ENCODE measurements around the gene PPP3R1. TPM values are rescaled to one million over a fixed set of nuclear protein-coding genes. Genes with fewer than 3 reads are reported as not detected.
A peak's percentile ranks its signal among the peaks of the same experiment; 100 is the strongest.

Gene PPP3R1
- total and polyA plus RNA-seq, 10 of the 15 experiments (the other 5 are each of a cell fraction or from before 2014, with no cell fraction given), result 1.5 to 61.0 (median 15.8) TPM

DNA sequence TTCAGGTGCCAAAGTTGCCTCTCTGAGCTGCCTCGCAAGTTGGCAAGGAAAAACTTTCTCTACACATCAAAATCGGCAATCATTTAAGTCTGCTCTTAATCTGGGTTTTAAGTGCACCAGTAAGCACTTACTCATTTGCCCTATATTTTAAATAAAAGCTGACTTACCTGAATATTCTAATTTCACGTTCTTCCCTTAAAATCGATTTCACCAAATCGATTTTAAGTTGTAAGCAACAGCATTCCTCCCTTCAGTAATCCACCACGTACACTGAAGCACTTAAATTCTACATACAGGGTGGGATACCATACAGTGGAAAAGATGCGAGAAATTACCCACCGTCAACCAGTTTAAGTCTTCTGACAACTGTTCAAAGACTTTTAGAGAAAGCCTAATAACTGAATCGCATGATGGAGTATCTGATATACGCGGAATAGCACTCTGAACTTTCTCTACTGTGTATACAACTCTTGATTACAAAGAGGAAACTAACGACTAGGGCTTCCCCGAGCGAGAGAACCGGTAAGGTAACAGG is 1.6 kb downstream of the PPP3R1 start (continued):
- TF ChIP-seq RCOR1 (conservative IDR thresholded peaks at IDR 0.05; ENCODE audit: low read depth, low read length) (no peak), CHD1 (IDR thresholded peaks at IDR 0.05; ENCODE audit: low read depth, low read length) (peak; percentile 55; the same call in 1 of the 2 replicates), RELA (IDR thresholded peaks at IDR 0.05; ENCODE audit: borderline replicate concordance, partially characterized antibody) (no peak), FOXM1 (IDR thresholded peaks at IDR 0.05; ENCODE audit: low read depth, low read length) (0 out of 2 replicates have a peak, but pooled peaks have one; percentile 58), GABPA (IDR thresholded peaks at IDR 0.05; ENCODE audit: low read depth) (no peak)

DNA sequence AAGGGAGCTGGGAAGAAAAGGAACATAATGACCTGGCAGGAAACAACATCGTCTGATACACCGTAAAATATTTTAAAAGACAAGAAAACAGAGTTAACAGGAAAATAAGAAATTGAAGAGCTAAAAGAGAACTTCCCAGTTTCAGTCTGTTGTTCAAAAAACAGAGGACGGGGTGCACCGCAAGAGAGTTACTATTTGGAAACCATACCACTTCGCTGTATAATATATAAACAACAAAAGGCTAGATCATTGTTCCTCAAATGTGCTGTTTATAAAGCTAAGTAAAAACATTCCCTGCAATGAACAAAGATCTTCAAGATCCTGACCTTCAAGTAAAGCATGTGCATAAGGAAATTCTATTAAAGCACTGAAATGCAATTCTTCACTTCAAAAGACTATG is 2.1 kb downstream of the PPP3R1 start:
- DNase-seq (ENCODE audit: low read depth, low spot score) (no peak), FAIRE-seq (no peak), ATAC-seq (no peak)
- H3K9me3 ChIP-seq (replicated peaks; ENCODE audit: control insufficient read depth, insufficient read depth, low read length), result no peaks in the 10 kb centered on the region
- peaks cover 16% of the 10 kb centered on the region for H3K4me1 ChIP-seq (ENCODE audit: control insufficient read depth, insufficient read depth, low read length)
- peak overlapping the region; percentile 92 for H3K9ac ChIP-seq (ENCODE audit: control insufficient read depth, insufficient read depth, low read length)
- under 1% methylated on average over 5 of the region's 5 CpGs for WGBS (ENCODE audit: insufficient coverage, insufficient replicate concordance, low lambda C conversion rate, missing lambda C conversion rate)
- in situ Hi-C loops (cut with MboI), result no loop called here
- H3K4me2 ChIP-seq (ENCODE audit: control insufficient read depth, insufficient read depth), result peak overlapping the region; percentile 82
- BruUV-seq (replicated peaks), result no TSS peak
- H3K27ac ChIP-seq (ENCODE audit: control insufficient read depth, insufficient read depth), result peak overlapping the region; percentile 91
- peaks cover 2% of the 10 kb centered on the region; the same call in 1 of the 2 replicates for H4K20me1 ChIP-seq (ENCODE audit: control insufficient read depth, insufficient read depth)
- POLR2A ChIA-PET, result interaction anchor here (0.6 to 2.1 kb wide), 7 partner anchors 13 to 57 kb away, joined by 3 to 5 read pairs (median 4); no protein-coding TSS in a partner anchor
- H3K27me3 ChIP-seq (replicated peaks in 1 of 2; ENCODE audit: control insufficient read depth in 2 of 2, insufficient read depth in 2 of 2, low read length in 1 of 2), result no peaks in the 10 kb centered on the region
- H3K79me2 ChIP-seq (ENCODE audit: control insufficient read depth, insufficient read depth, low read length), result peaks cover 85% of the 10 kb centered on the region
- no peak overlapping the region for H2AFZ ChIP-seq (ENCODE audit: control insufficient read depth, low read depth, low read length)
- no peaks in the 10 kb centered on the region; a peak in 1 of 4 replicates for H3K36me3 ChIP-seq (ENCODE audit: control insufficient read depth in 2 of 2, insufficient read depth in 2 of 2, low read length in 1 of 2)
- intact Hi-C loops (cut with micrococcal nuclease; ENCODE audit: unreplicated experiment), result loop anchor here (2.0 to 5.0 kb wide), 4 partner anchors 47 to 192 kb away; partner anchors contain the start of gene PLEK
- CTCF ChIA-PET, result interaction anchor here (0.8 to 2.6 kb wide), 15 partner anchors 33 to 204 kb away, joined by 3 to 17 read pairs (median 4); no protein-coding TSS in a partner anchor
- peak overlapping the region; percentile 85 for H3K4me3 ChIP-seq
- SMC1A ChIA-PET (ENCODE audit: uncharacterized antibody, unreplicated experiment), result interaction anchor here (0.7 to 2.6 kb wide), 15 partner anchors 16 to 190 kb away, joined by 3 to 14 read pairs (median 4); no protein-coding TSS in a partner anchor
- RAD21 ChIA-PET (ENCODE audit: unreplicated experiment), result interaction anchor here (0.7 to 2.6 kb wide), 11 partner anchors 13 to 191 kb away, joined by 3 to 10 read pairs (median 3); no protein-coding TSS in a partner anchor
- TF ChIP-seq CEBPZ (IDR thresholded peaks at IDR 0.05; ENCODE audit: low read depth, low read length) (no peak), SMARCA5 (IDR thresholded peaks at IDR 0.05) (no peak), MYB (IDR thresholded peaks at IDR 0.05; ENCODE audit: borderline replicate concordance, low read depth, low read length) (no peak), POLR2AphosphoS5 (IDR thresholded peaks at IDR 0.05; ENCODE audit: low read length) (no peak), POLR2AphosphoS2 (IDR thresholded peaks at IDR 0.05; ENCODE audit: low read depth, low read length) (no peak), FOS (IDR thresholded peaks at IDR 0.05; ENCODE audit: borderline replicate concordance, extremely low read depth, insufficient read length) (no peak), NR2F1 (conservative IDR thresholded peaks at IDR 0.05) (no peak), FOXM1 (IDR thresholded peaks at IDR 0.05; ENCODE audit: low read depth, low read length) (no peak), BRCA1 (IDR thresholded peaks at IDR 0.05; ENCODE audit: low read depth, low read length) (no peak), ZNF274 (IDR thresholded peaks at IDR 0.05; ENCODE audit: insufficient read depth, insufficient read length) (no peak), KLF5 (IDR thresholded peaks at IDR 0.05; ENCODE audit: partially characterized antibody) (no peak), ZZZ3 (IDR thresholded peaks at IDR 0.05; ENCODE audit: control insufficient read depth, insufficient read length, low read depth) (no peak)
- TF ChIP-seq, protein P1, sequence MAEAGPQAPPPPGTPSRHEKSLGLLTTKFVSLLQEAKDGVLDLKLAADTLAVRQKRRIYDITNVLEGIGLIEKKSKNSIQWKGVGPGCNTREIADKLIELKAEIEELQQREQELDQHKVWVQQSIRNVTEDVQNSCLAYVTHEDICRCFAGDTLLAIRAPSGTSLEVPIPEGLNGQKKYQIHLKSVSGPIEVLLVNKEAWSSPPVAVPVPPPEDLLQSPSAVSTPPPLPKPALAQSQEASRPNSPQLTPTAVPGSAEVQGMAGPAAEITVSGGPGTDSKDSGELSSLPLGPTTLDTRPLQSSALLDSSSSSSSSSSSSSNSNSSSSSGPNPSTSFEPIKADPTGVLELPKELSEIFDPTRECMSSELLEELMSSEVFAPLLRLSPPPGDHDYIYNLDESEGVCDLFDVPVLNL (IDR thresholded peaks at IDR 0.05; ENCODE audit: low read depth, low read length), result no peak
- TF ChIP-seq, protein P2, sequence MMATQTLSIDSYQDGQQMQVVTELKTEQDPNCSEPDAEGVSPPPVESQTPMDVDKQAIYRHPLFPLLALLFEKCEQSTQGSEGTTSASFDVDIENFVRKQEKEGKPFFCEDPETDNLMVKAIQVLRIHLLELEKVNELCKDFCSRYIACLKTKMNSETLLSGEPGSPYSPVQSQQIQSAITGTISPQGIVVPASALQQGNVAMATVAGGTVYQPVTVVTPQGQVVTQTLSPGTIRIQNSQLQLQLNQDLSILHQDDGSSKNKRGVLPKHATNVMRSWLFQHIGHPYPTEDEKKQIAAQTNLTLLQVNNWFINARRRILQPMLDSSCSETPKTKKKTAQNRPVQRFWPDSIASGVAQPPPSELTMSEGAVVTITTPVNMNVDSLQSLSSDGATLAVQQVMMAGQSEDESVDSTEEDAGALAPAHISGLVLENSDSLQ (IDR thresholded peaks at IDR 0.05), result no peak

Data from GM12878 (cell line).